WI38 (cell line): Measurements from ENCODE around the gene TNFRSF12A.

ENCODE experiments used
- H3K4me3 ChIP-seq: 2 replicates; pipeline ENCODE4 v1.5.1; 2011; ENCODE audit warnings: low read depth, mild to moderate bottlenecking, control low read depth, low read length
- CTCF ChIP-seq: IDR thresholded peaks from 2 replicates; pipeline ENCODE4 v1.5.1; 2012; ENCODE audit warnings: low read depth, mild to moderate bottlenecking, control low read depth, low read length

The TNFRSF12A gene

DNA sequence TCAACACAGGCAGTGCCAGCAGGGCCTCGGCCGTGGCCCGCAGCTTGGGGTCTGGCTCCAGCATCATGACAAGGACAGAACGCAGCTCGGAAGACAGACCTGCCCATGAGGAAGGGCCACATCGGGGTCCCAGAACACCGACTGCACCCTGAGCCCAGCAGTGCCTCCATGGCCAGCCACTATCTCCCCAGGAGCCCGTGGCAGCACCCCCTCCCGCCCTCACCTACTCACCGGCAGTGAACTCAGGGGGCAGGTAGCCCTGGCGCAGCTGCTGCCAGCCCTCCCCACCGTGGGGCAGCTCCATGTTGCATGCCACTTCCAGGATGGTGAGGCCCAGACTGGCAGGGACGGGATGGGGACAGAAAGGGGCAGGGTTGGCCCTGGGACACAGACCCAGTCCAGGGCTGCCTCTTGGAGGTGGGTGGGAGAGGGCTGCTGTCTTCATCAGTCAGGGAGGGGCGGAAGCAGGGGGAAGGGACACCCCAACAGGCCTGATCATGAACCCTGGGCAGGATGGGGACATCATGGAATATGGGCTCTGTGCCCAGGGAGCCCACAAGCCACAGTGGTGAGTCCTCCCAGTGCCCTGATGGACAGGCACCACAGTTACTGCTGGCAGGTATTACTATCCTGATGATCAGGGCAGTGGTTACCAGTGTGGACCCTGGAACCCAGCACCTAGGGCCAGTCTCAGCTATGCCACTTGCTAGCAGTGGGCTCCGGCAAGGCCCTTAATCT, 45.7 kb upstream of the TNFRSF12A start:
- TF ChIP-seq CTCF = no peak
- H3K4me3 ChIP-seq = no peak overlapping the region

DNA sequence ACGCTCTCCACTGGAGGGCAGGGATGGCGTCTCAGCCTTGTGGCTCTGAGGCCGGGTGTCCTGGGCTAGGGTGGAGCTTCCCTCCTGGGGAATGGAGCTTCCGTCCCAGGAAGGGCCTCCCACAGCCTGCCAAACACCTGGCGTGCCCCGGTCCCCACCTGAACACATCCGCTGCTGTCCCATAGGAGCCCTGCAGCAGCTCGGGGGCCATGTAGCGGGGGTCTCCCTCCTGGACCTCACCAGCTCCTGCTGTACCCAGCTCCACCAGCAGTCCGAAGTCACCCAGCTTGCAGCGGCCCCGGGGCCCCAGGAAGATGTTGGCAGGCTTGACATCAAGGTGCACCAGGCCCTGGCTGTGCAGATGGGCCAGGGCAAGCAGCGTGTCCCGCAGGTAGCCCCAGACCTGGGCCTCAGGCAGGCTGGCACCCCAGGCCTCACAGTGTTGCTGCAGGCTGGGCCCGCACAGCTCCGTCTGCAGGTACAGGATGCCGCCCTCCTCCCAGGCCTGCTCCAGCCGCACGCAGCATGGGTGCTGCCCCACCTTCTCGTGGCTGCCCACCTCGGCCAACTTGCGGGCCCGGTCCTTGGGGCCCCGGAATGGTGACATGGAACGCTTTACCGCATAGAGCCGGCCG, 44.9 kb upstream of the TNFRSF12A start:
- no peak overlapping the region for H3K4me3 ChIP-seq

DNA sequence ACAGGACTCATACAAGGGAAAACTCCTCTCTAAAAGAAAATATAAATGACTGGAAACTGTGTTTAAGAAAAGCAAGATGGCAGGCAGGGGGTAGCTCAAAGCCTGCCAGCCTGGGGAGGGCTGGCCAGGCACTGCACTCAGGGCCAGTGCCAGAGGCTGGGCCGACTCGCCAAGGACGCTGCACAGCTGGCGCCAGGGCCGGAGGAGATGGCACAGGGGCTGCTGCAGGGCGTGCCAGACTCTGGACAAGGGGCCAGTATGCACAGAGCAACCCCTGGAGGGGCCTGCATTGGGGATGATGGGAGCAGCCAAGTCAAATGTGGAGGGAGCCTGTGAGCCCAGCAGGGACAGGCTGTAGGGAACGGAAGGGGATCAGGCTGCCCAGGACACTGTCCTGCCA, 44.0 kb upstream of the TNFRSF12A start:
- TF ChIP-seq CTCF = no peak
- no peak overlapping the region for H3K4me3 ChIP-seq

More for the DNA sequence above, 44.9 kb upstream of the TNFRSF12A start:
- no peak for TF ChIP-seq CTCF

DNA sequence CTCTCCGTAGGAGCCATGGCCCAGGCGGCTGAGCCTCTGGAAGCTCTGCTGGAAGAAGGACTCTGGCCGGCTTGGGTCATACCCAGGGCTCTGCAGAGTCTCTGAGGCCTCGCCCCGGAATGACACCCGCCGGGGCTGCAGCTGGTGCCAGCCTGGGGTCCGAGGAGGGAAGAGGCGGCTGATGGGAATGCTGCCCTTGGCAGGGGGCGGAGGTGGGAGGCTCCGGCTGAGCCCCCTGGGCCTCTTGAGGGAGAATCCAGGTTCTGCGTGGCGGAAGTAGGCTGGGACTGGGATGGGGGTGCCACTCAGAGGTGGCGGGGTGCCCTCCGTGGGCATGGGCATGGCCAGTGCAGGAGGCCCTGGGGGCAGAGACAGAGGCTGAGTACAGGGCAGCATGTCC, 43.5 kb upstream of the TNFRSF12A start:
- no peak for TF ChIP-seq CTCF
- no peak overlapping the region for H3K4me3 ChIP-seq

DNA sequence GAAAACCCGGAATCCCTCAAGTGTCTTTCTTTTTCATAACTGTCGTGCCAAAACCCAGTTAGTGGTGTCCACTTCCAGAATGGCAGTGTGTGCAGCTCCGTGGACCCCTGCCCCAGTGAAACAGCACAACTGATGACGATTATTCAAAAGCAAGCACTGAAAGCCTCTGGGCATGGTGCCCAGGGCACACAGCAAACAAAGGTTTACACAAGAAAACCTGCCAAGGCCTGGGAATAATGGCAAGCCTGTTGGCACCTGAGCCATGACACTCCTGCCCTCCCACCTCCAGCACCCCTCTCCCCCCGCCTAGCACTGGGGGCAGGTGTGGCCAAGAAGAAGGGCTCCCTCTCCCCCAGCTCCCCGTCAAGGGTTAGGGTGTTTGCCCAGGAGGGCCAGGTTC, 42.7 kb upstream of the TNFRSF12A start:
- no peak for TF ChIP-seq CTCF
- no peak overlapping the region for H3K4me3 ChIP-seq

- H3K4me3 ChIP-seq = peak overlapping the region; percentile 74
Observed at GRCh38 chr16:2979669-2980226, 40.4 kb upstream of the TNFRSF12A start.

More at GRCh38 chr16:2979669-2980226, 40.4 kb upstream of the TNFRSF12A start:
- no peak for TF ChIP-seq CTCF
